HG02981 (cell line): Measurements from ENCODE around the gene TCAP.

Experiments used
- ATAC-seq: cut with Tn5 transposase; IDR thresholded peaks from one replicate; pipeline ENCODE4 v1.9.1; 2021; ENCODE audit warnings: mild to moderate bottlenecking, moderate library complexity; ENCODE audit not compliant: unreplicated experiment

Gene TCAP

GRCh38 chr17:39628655-39629493, 36.3 kb upstream of the TCAP start:
- no peak for ATAC-seq

- ATAC-seq: no peak
These were observed 35.7 kb upstream of the TCAP start for GRCh38 chr17:39629494-39629880.

- ATAC-seq: no peak
These were observed 35.3 kb upstream of the TCAP start for GRCh38 chr17:39629898-39630297.

- ATAC-seq: no peak
These were observed 33.7 kb upstream of the TCAP start for GRCh38 chr17:39631403-39631802.

- ATAC-seq: no peak
These were observed 32.8 kb upstream of the TCAP start for GRCh38 chr17:39632153-39632941.

GRCh38 chr17:39633570-39634183, 31.5 kb upstream of the TCAP start:
- ATAC-seq: no peak

- no peak for ATAC-seq
These were observed 30.7 kb upstream of the TCAP start for GRCh38 chr17:39634384-39634871.

GRCh38 chr17:39635614-39636176, 29.5 kb upstream of the TCAP start:
- no peak for ATAC-seq

- ATAC-seq: no peak
These were observed 28.6 kb upstream of the TCAP start for GRCh38 chr17:39636587-39636926.

- ATAC-seq: peak; percentile 64
These were observed 28.0 kb upstream of the TCAP start, which contains the start of gene STARD3 for GRCh38 chr17:39636927-39637736. STARD3 (plus strand) TSS chr17:39637144; CDS start chr17:39653532, 16,388 bp downstream.

- ATAC-seq: no peak
These were observed 26.8 kb upstream of the TCAP start for GRCh38 chr17:39638317-39638716.

GRCh38 chr17:39639043-39639442, 26.1 kb upstream of the TCAP start:
- ATAC-seq: no peak

- ATAC-seq: no peak
These were observed 25.3 kb upstream of the TCAP start for GRCh38 chr17:39639566-39640458.

- no peak for ATAC-seq
These were observed 24.5 kb upstream of the TCAP start for GRCh38 chr17:39640591-39641031.

GRCh38 chr17:39641097-39641496, 24.1 kb upstream of the TCAP start:
- ATAC-seq: no peak

GRCh38 chr17:39641883-39642282, 23.3 kb upstream of the TCAP start:
- no peak for ATAC-seq

GRCh38 chr17:39642291-39643074, 22.7 kb upstream of the TCAP start:
- no peak for ATAC-seq

- no peak for ATAC-seq
These were observed 21.9 kb upstream of the TCAP start for GRCh38 chr17:39643271-39643670.
